Effector memory CD4-positive, alpha-beta T cell (primary cell): ENCODE results near the gene MAP1LC3A.
"Not testable (repeated sequence)": the region's sequence is repeated elsewhere in the genome, so short reads cannot be mapped to it uniquely, and the experiment has no call there.

Experiments used
- DNase-seq, 3 donors: peaks; one replicate each; pipeline ENCODE4 v3.0.0-alpha.2; 2020
- H3K27ac ChIP-seq: 2 replicates; pipeline ENCODE4 v1.7.0; 2013; ENCODE audit warnings: mild to moderate bottlenecking, low read length, moderate library complexity; ENCODE audit not compliant: insufficient read depth, poor library complexity, severe bottlenecking
- H3K27me3 ChIP-seq: replicated peaks from 2 replicates; pipeline ENCODE4 v1.7.0; 2013; ENCODE audit warnings: mild to moderate bottlenecking, low read length; ENCODE audit not compliant: insufficient read depth, control insufficient read depth, poor library complexity, severe bottlenecking
- H3K36me3 ChIP-seq: 2 replicates; pipeline ENCODE4 v1.7.0; 2013; ENCODE audit warnings: mild to moderate bottlenecking, low read length, moderate library complexity; ENCODE audit not compliant: control insufficient read depth, insufficient read depth
- H3K4me1 ChIP-seq: 2 replicates; pipeline ENCODE4 v1.7.0; 2013; ENCODE audit warnings: low read length, mild to moderate bottlenecking; ENCODE audit not compliant: control insufficient read depth, insufficient read depth, poor library complexity, severe bottlenecking
- H3K4me3 ChIP-seq: 2 replicates; pipeline ENCODE4 v1.7.0; 2013; ENCODE audit warnings: low read length, low read depth, mild to moderate bottlenecking; ENCODE audit not compliant: insufficient read depth, poor library complexity, severe bottlenecking
- H3K9me3 ChIP-seq: 2 replicates; pipeline ENCODE4 v1.7.0; 2013; ENCODE audit warnings: mild to moderate bottlenecking, low read length, moderate library complexity; ENCODE audit not compliant: control insufficient read depth
- total RNA-seq, 3 donors: gene quantifications; one replicate each; lab custom pipeline; 2026; lab: John Stamatoyannopoulos, UW

Gene MAP1LC3A
- 12.0 to 22.0 (median 12.8) reads per million in 3 donors for total RNA-seq

DNA sequence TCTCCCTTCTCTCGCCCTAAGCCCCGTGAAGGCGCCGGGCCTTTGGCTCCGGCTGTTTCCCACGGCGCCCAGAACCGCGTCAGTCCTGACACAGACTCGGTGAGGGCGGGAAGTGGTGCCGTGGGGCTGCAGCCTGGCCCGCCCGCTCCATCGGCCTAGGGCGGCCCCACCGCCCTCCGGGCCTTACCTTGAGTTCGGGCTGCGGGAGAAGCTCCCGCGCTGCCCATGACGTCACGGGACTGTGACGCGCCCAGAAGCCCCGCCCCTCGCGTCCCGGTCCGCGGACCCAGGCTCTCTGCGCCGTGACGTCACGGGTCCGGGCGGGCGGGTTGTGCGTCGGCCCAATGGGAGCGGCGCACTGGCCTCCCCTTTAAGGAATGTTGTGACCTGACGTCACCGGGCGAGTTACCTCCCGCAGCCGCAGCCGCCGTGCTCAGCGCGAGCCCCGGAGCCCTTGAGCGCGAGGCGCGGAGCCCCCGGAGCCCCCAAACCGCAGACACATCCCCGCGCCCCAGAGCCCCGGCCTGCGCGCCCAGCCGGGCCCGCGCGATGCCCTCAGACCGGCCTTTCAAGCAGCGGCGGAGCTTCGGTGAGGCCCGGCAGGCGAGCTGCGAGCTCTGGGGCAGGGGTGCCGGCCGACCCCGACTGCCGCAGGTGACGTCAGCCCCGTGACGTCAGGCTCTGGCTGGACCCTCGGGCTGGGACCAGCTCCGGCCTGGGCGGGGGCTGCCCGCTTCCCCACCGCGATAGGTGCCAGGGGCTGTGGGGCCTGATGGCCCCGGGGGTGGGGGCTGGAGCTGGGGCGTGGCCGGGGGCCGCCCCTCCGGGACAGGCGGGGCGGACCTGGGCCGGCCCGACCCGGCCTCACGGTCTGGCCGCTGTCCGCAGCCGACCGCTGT lies at the start of gene MAP1LC3A:
Gene MAP1LC3A (plus strand): TSS at position 399 of the 899 bp plus-strand sequence. CDS start 151 bp downstream, at position 550.
- Histone ChIP-seq H3K4me3 (peak within 1 kb of the TSS; percentile 70), H3K9me3 (no peaks in the 10 kb centered on the region), H3K36me3 (no peaks in the 10 kb centered on the region), H3K4me1 (peaks cover 3% of the 10 kb centered on the region), H3K27ac (peak within 1 kb of the TSS; percentile 93), H3K27me3 (no peaks in the 10 kb centered on the region)
- DNase-seq: peak; percentile 95 to 98 (median 97)

DNA sequence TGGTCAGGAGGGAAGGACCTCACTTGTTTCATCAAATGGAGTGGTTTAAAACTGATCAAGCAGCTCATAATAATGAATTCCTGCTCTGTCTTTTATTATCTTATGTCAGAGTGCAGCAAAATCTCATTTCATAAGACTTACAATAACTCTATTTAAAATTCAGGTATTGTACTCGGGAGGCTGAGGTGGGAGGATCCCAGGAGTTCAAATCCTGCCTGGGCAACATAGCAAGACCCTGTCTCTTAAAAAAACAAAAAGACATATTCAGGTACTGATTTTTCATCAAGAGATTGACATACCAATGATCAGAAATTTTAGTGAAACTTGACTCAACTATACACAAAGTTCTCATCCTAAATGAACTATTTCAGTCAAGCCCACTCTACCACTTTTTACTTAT lies 47.9 kb upstream of the MAP1LC3A start:
- no peak overlapping the region for H3K4me3 ChIP-seq
- H3K27me3 ChIP-seq: no peaks in the 10 kb centered on the region
- H3K36me3 ChIP-seq: peaks cover 5% of the 10 kb centered on the region
- H3K4me1 ChIP-seq: peaks cover 9% of the 10 kb centered on the region
- no peaks in the 10 kb centered on the region for H3K9me3 ChIP-seq
- H3K27ac ChIP-seq: no peak overlapping the region
- DNase-seq: no peak

DNA sequence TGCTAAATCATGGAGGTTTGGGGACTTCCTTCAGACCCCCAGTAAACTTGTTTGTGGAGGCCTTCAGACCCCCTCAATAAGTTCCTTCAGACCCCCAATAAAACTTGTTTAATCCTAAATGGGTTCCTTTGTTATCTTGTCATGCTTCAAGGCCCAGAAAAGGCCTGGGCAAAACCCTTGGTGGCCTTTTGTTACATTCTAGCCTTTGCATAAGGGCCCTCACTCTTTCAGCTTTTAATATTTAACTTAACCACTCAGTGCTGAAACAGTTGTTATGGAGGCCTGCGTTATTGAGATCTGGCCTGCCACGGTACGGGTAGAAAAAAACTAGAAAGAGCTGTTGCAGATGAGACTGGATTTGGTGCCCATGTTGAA lies 46.6 kb upstream of the MAP1LC3A start:
- Histone ChIP-seq H3K27ac (no peak overlapping the region), H3K27me3 (no peaks in the 10 kb centered on the region), H3K4me3 (no peak overlapping the region), H3K9me3 (no peaks in the 10 kb centered on the region), H3K4me1 (peaks cover 9% of the 10 kb centered on the region), H3K36me3 (no peaks in the 10 kb centered on the region)
- no peak for DNase-seq

DNA sequence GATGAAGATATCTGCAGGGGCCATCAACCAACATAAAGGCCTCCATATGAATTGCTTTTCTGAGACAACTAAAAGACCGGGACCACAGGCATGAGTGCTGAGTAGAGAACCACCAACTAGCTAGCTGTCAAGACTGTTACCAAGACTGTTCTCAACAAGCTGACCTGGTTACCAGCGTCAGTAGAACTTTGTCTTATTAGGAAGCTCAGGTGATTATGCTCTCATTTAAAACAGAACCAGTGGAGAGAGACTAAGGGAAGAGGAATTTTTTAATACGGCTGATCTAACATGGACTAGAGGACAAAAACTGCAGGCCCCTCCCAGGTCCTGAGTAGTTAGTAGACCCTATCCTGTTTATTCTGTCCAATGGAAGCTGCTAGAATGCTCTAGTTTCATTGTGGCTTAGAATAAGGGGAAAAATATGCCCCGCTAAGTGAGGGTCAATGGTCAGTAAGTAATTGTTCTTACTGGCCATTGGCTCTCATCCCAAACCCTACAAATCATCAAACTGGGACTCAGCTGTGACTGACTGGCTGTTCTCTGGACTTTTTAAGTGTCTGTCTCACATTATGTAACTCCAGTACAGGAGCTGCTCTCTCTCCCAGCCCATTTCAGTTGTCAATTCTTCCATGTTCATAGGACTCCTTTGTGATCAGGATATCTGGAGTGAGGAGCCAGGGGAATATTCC lies 46.1 kb upstream of the MAP1LC3A start:
- no peaks in the 10 kb centered on the region for H3K27me3 ChIP-seq
- H3K4me1 ChIP-seq: peaks cover 14% of the 10 kb centered on the region
- no peak overlapping the region for H3K4me3 ChIP-seq
- no peak overlapping the region for H3K27ac ChIP-seq
- H3K9me3 ChIP-seq: no peaks in the 10 kb centered on the region
- no peaks in the 10 kb centered on the region for H3K36me3 ChIP-seq
- no peak for DNase-seq

DNA sequence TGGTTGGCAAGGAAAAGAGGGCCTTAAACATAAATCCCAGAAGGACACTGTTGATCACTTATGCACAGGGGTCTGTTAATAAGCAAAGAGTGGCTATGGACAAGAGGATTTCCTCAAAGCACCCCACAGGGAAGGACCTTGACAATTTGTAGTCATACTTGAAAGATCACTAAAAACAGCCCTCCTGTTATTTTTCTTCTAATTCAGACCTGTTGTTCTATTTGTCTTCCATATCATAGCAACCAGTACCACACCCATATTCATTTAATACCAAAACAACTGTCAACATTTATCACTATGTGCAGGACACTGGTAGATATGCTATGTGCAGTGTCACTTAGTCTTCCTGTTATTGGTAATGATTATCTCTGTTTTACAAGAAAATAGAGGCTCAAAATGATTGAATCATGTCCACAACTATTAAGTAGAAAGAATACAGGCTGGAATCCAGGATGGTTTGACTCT lies 45.5 kb upstream of the MAP1LC3A start:
- no peaks in the 10 kb centered on the region for H3K36me3 ChIP-seq
- no peak for DNase-seq
- peaks cover 18% of the 10 kb centered on the region for H3K4me1 ChIP-seq
- no peak overlapping the region for H3K4me3 ChIP-seq
- H3K27ac ChIP-seq: no peak overlapping the region
- no peaks in the 10 kb centered on the region for H3K9me3 ChIP-seq
- no peaks in the 10 kb centered on the region for H3K27me3 ChIP-seq

DNA sequence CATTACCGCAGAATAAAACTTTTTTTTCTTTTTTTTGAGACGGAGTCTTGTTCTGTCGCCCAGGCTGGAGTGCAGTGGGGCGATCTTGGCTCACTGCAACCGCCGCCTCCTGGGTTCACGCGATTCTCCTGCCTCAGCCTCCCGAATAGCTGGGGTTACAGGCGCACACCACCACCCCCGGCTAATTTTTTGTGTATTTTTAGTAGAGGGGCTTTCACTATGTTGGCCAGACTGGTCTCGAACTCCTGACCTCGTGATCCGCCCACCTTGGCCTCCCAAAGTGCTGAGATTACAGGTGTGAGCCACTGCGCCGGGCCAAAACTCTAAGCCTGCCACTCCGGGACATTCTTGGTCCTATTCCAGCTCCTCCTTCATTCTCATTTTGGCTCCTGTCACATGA lies 44.5 kb upstream of the MAP1LC3A start:
- not testable (repeated sequence) for H3K36me3 ChIP-seq, DNase-seq, H3K27ac ChIP-seq, H3K9me3 ChIP-seq, H3K4me3 ChIP-seq, H3K27me3 ChIP-seq
- peaks cover 22% of the 10 kb centered on the region for H3K4me1 ChIP-seq

DNA sequence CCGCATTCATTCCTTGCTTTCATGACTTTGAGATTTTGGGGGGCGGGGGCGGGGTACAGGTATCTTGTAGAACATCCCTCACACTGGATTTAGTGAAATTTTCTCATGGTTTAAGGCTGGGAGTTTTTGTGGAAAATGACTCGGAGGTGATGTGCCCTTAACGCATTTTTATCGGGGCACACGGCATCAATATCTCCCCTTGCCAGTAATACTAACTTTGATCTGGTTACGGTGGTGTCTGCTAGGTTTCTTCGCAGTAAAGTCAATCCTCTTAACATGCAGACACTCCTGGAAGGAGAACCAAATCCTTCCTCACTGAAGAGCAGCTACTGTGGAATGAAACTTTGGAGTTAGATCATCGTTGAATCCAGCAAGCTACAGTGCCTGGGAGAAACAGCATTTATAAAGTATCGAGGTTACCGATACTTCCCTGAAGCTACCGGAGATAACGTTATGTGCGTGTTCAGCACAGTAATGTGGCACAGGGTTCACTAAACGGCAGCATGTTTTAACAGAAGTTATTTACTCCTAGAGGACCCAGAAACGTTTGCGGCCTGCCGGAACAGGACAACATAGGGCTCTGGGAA lies 43.5 kb upstream of the MAP1LC3A start:
- Histone ChIP-seq H3K4me1 (peaks cover 25% of the 10 kb centered on the region), H3K27me3 (no peaks in the 10 kb centered on the region)

DNA sequence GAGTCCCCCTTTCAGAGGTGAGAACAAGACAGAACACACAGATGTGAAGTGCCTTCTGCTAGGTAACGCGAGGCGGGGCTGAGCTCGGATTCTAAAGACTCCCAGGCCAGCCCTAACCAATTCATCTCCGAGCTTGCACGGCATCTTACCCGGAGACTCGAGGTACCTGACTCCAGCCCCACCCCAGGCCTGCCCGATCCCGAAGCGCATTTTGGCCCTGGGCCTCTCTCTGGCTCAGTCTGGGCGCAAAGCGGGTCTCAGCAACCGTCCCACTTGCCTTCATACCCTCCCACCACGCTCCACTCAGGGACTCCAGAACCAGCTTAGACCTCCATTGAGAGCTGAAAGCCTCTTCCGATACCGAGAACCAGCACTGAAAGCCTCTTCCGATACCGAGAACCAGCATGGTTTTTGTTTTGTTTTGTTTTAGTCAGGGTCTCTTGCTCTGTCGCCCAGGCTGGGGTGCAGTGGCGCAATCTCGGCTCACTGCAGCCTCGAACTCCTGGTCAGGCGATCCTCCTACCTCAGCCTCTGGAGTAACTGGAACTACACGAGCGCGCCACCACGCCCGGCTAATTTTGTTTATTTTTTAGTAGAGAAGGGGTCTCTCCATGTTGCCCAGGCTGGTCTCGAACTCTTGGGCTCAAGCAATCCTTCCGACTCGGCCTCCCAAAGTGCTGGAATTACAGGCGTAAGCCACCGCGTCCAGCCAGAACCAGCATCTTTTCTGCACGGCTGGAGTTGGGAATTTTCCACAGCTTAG lies 42.9 kb upstream of the MAP1LC3A start:
- DNase-seq: peak; percentile 51 to 62 (median 58)
- peak overlapping the region; percentile 96 for H3K4me3 ChIP-seq

More for the DNA sequence above, 43.5 kb upstream of the MAP1LC3A start:
- peak overlapping the region; percentile 77 for H3K27ac ChIP-seq
- no peak for DNase-seq
- H3K36me3 ChIP-seq: no peaks in the 10 kb centered on the region
- H3K9me3 ChIP-seq: no peaks in the 10 kb centered on the region
- H3K4me3 ChIP-seq: peak overlapping the region; percentile 96

DNA sequence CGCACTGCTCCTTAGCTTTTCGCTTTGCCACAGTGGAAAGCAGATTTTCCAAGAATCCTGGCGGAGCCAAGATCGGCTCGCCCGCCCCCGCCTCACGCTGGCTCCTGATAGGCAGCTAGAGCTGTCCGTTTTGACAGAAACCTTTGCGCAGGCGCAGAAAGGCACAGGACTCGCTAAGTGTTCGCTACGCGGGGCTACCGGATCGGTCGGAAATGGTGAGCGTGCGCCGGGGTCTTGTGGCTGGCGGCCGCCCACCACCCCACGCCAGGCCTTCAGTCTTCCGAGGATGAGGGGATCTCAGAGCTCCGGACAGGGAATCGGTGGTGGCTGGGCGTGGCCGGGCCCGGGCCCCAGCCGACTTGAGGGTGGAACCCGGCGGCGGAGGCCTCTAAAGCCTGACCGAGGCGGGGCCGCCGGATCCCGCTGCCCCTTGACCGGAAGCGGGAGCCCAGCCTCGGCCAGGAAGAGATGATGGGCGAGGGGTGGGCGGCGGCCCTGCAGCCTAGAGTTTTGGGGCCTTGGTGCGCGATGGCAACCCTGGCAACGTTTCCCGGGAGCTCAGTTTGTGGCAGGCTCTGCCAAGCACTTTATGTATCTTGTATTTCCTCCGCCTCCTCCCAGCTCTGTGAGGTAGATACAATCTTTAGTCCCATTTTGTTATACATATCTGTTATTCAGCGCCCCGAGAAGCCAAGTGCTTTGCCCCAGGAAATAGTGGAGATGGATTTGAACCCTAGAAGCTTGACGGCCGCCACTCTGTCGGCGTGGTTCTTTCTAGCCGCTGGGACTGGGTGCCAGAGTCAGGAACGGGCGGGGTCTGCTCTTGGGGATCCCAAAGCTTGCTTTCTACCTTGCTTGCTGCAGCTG lies 42.0 kb upstream of the MAP1LC3A start, which contains the start of gene DYNLRB1:
Gene DYNLRB1 (plus strand): TSS at position 176 of the 867 bp plus-strand sequence. CDS start 37 bp downstream, at position 213.
- H3K27me3 ChIP-seq: no peaks in the 10 kb centered on the region
- peaks cover 25% of the 10 kb centered on the region for H3K4me1 ChIP-seq
- peak within 1 kb of the TSS; percentile 96 for H3K4me3 ChIP-seq
- H3K9me3 ChIP-seq: no peaks in the 10 kb centered on the region
- no peaks in the 10 kb centered on the region for H3K36me3 ChIP-seq
- peak within 1 kb of the TSS; percentile 77 for H3K27ac ChIP-seq
- peak; percentile 85 to 95 (median 87) for DNase-seq

More for the DNA sequence above, 42.9 kb upstream of the MAP1LC3A start:
- H3K27ac ChIP-seq: peak overlapping the region; percentile 77
- no peaks in the 10 kb centered on the region for H3K27me3 ChIP-seq
- no peaks in the 10 kb centered on the region for H3K9me3 ChIP-seq
- H3K36me3 ChIP-seq: no peaks in the 10 kb centered on the region
- H3K4me1 ChIP-seq: peaks cover 25% of the 10 kb centered on the region
